ENCODE measurements around the gene HSPB1.

DNA sequence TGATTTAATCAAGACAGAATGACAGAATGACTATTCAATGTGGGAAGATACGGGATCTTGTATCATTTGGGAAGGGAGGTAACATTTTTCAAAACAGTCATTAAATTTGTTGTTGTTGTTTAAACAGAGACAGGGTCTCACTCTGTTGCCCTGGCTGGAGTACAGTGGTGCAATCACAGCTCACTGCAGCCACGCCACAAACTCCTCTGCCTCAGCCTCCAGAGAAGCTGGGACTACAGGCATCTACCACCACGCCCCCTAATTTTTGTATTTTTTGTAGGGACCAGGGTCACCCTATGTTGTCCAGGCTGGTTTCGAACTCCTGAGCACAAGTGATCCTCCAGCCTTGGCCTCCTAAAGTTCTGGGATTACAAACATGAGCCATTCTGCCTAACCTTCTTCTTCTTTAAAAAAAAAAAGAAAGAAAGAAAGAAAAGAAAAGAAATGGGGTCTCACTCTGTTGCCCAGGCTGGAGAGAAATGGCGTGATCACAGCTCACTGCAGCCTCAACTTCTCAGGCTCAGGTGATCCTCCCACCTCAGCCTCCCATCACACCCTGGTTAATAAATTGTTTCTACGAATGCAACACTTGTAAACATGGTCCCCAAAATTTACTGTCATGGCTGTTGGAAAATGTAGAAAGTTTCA lies 32.0 kb downstream of the HSPB1 start:
- TF ChIP-seq FOXK2 (IDR thresholded peaks at IDR 0.05) (no peak), ELF4 (IDR thresholded peaks at IDR 0.05) (no peak), NFRKB (IDR thresholded peaks at IDR 0.05) (no peak), CTBP1 (IDR thresholded peaks at IDR 0.05; ENCODE audit: borderline replicate concordance) (no peak), TARDBP (IDR thresholded peaks at IDR 0.05) (no peak), BHLHE40 (IDR thresholded peaks at IDR 0.05; ENCODE audit: borderline replicate concordance) (no peak), SUZ12 (IDR thresholded peaks at IDR 0.05) (no peak), L3MBTL2 (conservative IDR thresholded peaks at IDR 0.05) (no peak), SP1 (IDR thresholded peaks at IDR 0.05) (no peak)
- TF ChIP-seq, protein P1, sequence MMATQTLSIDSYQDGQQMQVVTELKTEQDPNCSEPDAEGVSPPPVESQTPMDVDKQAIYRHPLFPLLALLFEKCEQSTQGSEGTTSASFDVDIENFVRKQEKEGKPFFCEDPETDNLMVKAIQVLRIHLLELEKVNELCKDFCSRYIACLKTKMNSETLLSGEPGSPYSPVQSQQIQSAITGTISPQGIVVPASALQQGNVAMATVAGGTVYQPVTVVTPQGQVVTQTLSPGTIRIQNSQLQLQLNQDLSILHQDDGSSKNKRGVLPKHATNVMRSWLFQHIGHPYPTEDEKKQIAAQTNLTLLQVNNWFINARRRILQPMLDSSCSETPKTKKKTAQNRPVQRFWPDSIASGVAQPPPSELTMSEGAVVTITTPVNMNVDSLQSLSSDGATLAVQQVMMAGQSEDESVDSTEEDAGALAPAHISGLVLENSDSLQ (IDR thresholded peaks at IDR 0.05) = no peak

Measured in HEK293T (cell line).